Hepatocyte (in vitro differentiated cells): ENCODE results near the gene PCDH9. TPM values are rescaled to one million over a fixed set of nuclear protein-coding genes. Genes with fewer than 3 reads are reported as not detected.

Experiments used
- DNase-seq: peaks from one replicate; pipeline ENCODE4 v3.0.0-alpha.2; 2016; ENCODE audit warnings: low spot score
- H2AFZ ChIP-seq: fragments of 200-600 bp; sonication (generic); 2 replicates; pipeline ENCODE4 v1.6.0; 2016; ENCODE audit warnings: antibody characterized with exemption, mild to moderate bottlenecking
- H3K27ac ChIP-seq: fragments of 200-600 bp; sonication (generic); 2 replicates; pipeline ENCODE4 v1.5.1; 2016; ENCODE audit warnings: mild to moderate bottlenecking
- H3K27me3 ChIP-seq: fragments of 200-600 bp; sonication (generic); 2 replicates; pipeline ENCODE4 v1.6.1; 2016
- H3K36me3 ChIP-seq: fragments of 200-600 bp; sonication (generic); replicated peaks from 2 replicates; pipeline ENCODE4 v1.5.1; 2016; ENCODE audit warnings: low read depth; ENCODE audit not compliant: insufficient read depth
- H3K4me1 ChIP-seq: fragments of 200-600 bp; sonication (generic); 2 replicates; pipeline ENCODE4 v1.5.1; 2016; ENCODE audit warnings: mild to moderate bottlenecking, moderate library complexity; ENCODE audit not compliant: insufficient read depth
- H3K4me2 ChIP-seq: fragments of 200-600 bp; sonication (generic); 2 replicates; pipeline ENCODE4 v1.6.0; 2016
- H3K4me3 ChIP-seq: fragments of 200-600 bp; sonication (generic); 2 replicates; pipeline ENCODE4 v1.5.1; 2016; ENCODE audit warnings: mild to moderate bottlenecking
- H3K79me2 ChIP-seq: fragments of 200-600 bp; sonication (generic); 2 replicates; pipeline ENCODE4 v1.6.0; 2017; ENCODE audit warnings: mild to moderate bottlenecking
- H3K9me2 ChIP-seq: fragments of 200-600 bp; sonication (generic); replicated peaks from 2 replicates; pipeline ENCODE4 v1.6.0; 2017; ENCODE audit warnings: mild to moderate bottlenecking; ENCODE audit not compliant: insufficient read depth
- H3K9me3 ChIP-seq: fragments of 200-600 bp; sonication (generic); 2 replicates; pipeline ENCODE4 v1.5.1; 2016; ENCODE audit warnings: low read depth, mild to moderate bottlenecking
- H4K20me1 ChIP-seq: fragments of 200-600 bp; sonication (generic); 2 replicates; pipeline ENCODE4 v1.6.0; 2016; ENCODE audit warnings: mild to moderate bottlenecking; ENCODE audit not compliant: insufficient read depth, poor library complexity, severe bottlenecking
- EZH2 ChIP-seq: fragments of 200-600 bp; sonication (generic); IDR thresholded peaks from 2 replicates; pipeline ENCODE4 v1.6.1; 2016; ENCODE audit warnings: antibody characterized with exemption, mild to moderate bottlenecking, borderline replicate concordance
- EZH2phosphoT487 ChIP-seq: fragments of 200-600 bp; sonication (generic); IDR thresholded peaks from one replicate; pipeline ENCODE4 v1.6.1; 2018; ENCODE audit warnings: antibody characterized with exemption, mild to moderate bottlenecking, low read depth, moderate library complexity; ENCODE audit not compliant: unreplicated experiment, severe bottlenecking
- WGBS: methylation state at CpG from one replicate; pipeline ENCODE4 v1.1.6; 2016; ENCODE audit warnings: low lambda C conversion rate; ENCODE audit errors: missing lambda C conversion rate; 5-methylcytosine and 5-hydroxymethylcytosine counted together
- polyA plus RNA-seq: library from polyadenylated mRNA; unstranded; fragments of >200 nt; fragmentation: Nextera tagmentation; extraction: Ambion mirVana; gene quantifications from 2 replicates; pipeline ENCODE4 v1.2.1, GENCODE V29; 2016
- total RNA-seq: library from RNA; depleted of rRNA; stranded (reverse); fragments of >200 nt; gene quantifications from 2 replicates; pipeline ENCODE4 v1.2.3, GENCODE V29; 2014
- TF ChIP-seq, protein P1 (sequence below): fragments of 200-600 bp; sonication (generic); IDR thresholded peaks from 2 replicates; pipeline ENCODE4 v1.5.1; 2016; ENCODE audit warnings: antibody characterized with exemption, mild to moderate bottlenecking; ENCODE audit not compliant: poor library complexity

Gene PCDH9
- total and polyA plus RNA-seq, 2 experiments from 2014 or later = 6.9 to 15.0 TPM

- no peaks in the 10 kb centered on the region for H3K27me3 ChIP-seq
- no peak overlapping the region for H3K27ac ChIP-seq
- no peaks in the 10 kb centered on the region for H4K20me1 ChIP-seq
- WGBS = 79% methylated on average over 5 of the region's 5 CpGs
- H3K4me3 ChIP-seq = no peak overlapping the region
- no peak overlapping the region for H2AFZ ChIP-seq
- no peaks in the 10 kb centered on the region for H3K36me3 ChIP-seq
- no peak overlapping the region for H3K4me2 ChIP-seq
- no peaks in the 10 kb centered on the region for H3K9me3 ChIP-seq
- no peak for TF ChIP-seq EZH2
- TF ChIP-seq, protein P1, sequence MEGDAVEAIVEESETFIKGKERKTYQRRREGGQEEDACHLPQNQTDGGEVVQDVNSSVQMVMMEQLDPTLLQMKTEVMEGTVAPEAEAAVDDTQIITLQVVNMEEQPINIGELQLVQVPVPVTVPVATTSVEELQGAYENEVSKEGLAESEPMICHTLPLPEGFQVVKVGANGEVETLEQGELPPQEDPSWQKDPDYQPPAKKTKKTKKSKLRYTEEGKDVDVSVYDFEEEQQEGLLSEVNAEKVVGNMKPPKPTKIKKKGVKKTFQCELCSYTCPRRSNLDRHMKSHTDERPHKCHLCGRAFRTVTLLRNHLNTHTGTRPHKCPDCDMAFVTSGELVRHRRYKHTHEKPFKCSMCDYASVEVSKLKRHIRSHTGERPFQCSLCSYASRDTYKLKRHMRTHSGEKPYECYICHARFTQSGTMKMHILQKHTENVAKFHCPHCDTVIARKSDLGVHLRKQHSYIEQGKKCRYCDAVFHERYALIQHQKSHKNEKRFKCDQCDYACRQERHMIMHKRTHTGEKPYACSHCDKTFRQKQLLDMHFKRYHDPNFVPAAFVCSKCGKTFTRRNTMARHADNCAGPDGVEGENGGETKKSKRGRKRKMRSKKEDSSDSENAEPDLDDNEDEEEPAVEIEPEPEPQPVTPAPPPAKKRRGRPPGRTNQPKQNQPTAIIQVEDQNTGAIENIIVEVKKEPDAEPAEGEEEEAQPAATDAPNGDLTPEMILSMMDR = no peak
- no peak for DNase-seq
- H3K79me2 ChIP-seq = no peaks in the 10 kb centered on the region
- no peaks in the 10 kb centered on the region for H3K9me2 ChIP-seq
- no peaks in the 10 kb centered on the region for H3K4me1 ChIP-seq
Observed at GRCh38 chr13:67001363-67001762, 228.8 kb downstream of the PCDH9 start.

- TF ChIP-seq, protein P1 = no peak
- no peak for TF ChIP-seq EZH2
- no peak for TF ChIP-seq EZH2phosphoT487
- Histone ChIP-seq H3K9me3 (no peaks in the 10 kb centered on the region), H3K9me2 (no peaks in the 10 kb centered on the region), H3K36me3 (no peaks in the 10 kb centered on the region), H3K27me3 (no peaks in the 10 kb centered on the region), H3K4me3 (no peak overlapping the region), H3K27ac (no peak overlapping the region), H4K20me1 (no peaks in the 10 kb centered on the region), H3K79me2 (no peaks in the 10 kb centered on the region), H3K4me1 (no peaks in the 10 kb centered on the region), H3K4me2 (no peak overlapping the region), H2AFZ (no peak overlapping the region)
- 76% methylated on average over 1 of the region's 1 CpG for WGBS
- DNase-seq = no peak
Observed at GRCh38 chr13:66996503-66996902, 233.6 kb downstream of the PCDH9 start.

DNA sequence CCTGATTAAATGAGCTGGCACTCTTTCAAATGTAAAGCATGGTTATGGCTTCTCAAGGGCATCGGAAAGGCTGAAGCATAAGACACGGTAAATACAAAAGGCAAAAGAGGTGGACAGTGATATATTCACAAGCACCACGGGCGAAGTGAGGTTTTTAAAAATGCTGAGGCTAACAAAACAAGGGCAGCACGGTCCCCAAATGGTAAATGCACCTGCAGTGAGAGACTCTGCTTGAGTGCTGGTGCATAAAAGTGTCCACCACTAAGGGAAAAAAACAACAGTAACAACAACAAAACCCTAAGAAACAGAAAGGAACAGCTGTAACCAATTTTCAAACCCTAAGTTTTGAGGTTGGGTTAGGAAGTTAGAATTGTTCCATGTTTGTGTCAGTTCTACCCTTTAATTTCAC, 234.9 kb downstream of the PCDH9 start:
- no peaks in the 10 kb centered on the region for H4K20me1 ChIP-seq
- DNase-seq = no peak
- 92% methylated on average over 5 of the region's 5 CpGs for WGBS
- H3K4me3 ChIP-seq = no peak overlapping the region
- no peak overlapping the region for H2AFZ ChIP-seq
- no peaks in the 10 kb centered on the region for H3K27me3 ChIP-seq
- TF ChIP-seq EZH2phosphoT487 (no peak), EZH2 (no peak)
- TF ChIP-seq, protein P1 = no peak
- H3K27ac ChIP-seq = no peak overlapping the region
- no peaks in the 10 kb centered on the region for H3K4me1 ChIP-seq
- no peaks in the 10 kb centered on the region for H3K79me2 ChIP-seq
- no peaks in the 10 kb centered on the region for H3K9me2 ChIP-seq
- H3K36me3 ChIP-seq = no peaks in the 10 kb centered on the region
- no peaks in the 10 kb centered on the region for H3K9me3 ChIP-seq
- H3K4me2 ChIP-seq = peak overlapping the region; percentile 71
